Adrenal gland (tissue), 12 donors: ENCODE results near the gene PXDN. TPM values are rescaled to one million over a fixed set of nuclear protein-coding genes. Genes with fewer than 3 reads are reported as not detected.

Experiments
- DNase-seq, 7 donors: peaks; one replicate each; pipeline ENCODE4 v3.0.0-alpha.2; 2019 to 2020
- H3K27ac ChIP-seq, 5 donors: fragments of 200-600 bp; sonication (generic) in 4 of 5; 1 replicate in 3 of 5; 2 replicates in 2 of 5; pipeline versions ENCODE4 v1.5.1 to v1.8.0; 2016 to 2020; ENCODE audit warnings: mild to moderate bottlenecking in 1 of 5
- H3K27me3 ChIP-seq: fragments of 200-600 bp; 2 replicates; pipeline ENCODE4 v1.8.0; 2021
- H3K36me3 ChIP-seq, 2 donors: fragments of 200-600 bp; replicated peaks in 1 of 2; 1 replicate in 1 of 2; 2 replicates in 1 of 2; pipeline versions ENCODE4 v1.5.1 to v1.8.0; 2018 to 2022
- H3K4me1 ChIP-seq, 2 donors: fragments of 200-600 bp; replicated peaks in 1 of 2; 1 replicate in 1 of 2; 2 replicates in 1 of 2; pipeline versions ENCODE4 v1.5.1 to v1.8.0; 2018 to 2021
- H3K4me3 ChIP-seq, 4 donors: fragments of 200-600 bp; sonication (generic) in 3 of 4; one replicate each; pipeline ENCODE4 v1.5.1; 2016 to 2018
- H3K9me3 ChIP-seq, 3 donors: fragments of 200-600 bp; sonication (generic) in 1 of 3; replicated peaks in 1 of 3; 1 replicate in 2 of 3; 2 replicates in 1 of 3; pipeline versions ENCODE4 v1.5.1 to v1.8.0; 2016 to 2021
- CTCF ChIP-seq, 6 experiments: fragments of 450-650 bp in 4 of 6; fragments of 200-600 bp in 2 of 6; sonication (generic) in 1 of 6; IDR thresholded peaks; 1 replicate in 5 of 6; 2 replicates in 1 of 6; pipeline versions ENCODE4 v1.5.1 to v1.8.0; 2016 to 2021; ENCODE audit warnings: antibody characterized with exemption in 6 of 6, mild to moderate bottlenecking in 2 of 6, moderate library complexity in 1 of 6
- POLR2A ChIP-seq, 2 donors: fragments of 450-650 bp; IDR thresholded peaks; one replicate each; pipeline ENCODE4 v1.6.1; 2017; ENCODE audit warnings: antibody characterized with exemption in 2 of 2, mild to moderate bottlenecking in 2 of 2, moderate library complexity in 1 of 2
- WGBS, 4 donors: extraction: QIAGEN DNeasy Blood & Tissue Kit in 2 of 4; methylation state at CpG; one replicate each; pipeline versions ENCODE4 v1.1.5 to v1.1.7; 2013 to 2017; 5-methylcytosine and 5-hydroxymethylcytosine counted together
- intact Hi-C, 2 donors: fragments of 100-400 bp; cut with DNase I; formaldehyde crosslinking; loops; one replicate each; pipeline versions ENCODE4 v1.14.1 to v1.15.0; 2022 to 2023
- polyA plus RNA-seq, 3 donors: library from polyadenylated mRNA; stranded (reverse); fragments of 200-250 nt in 2 of 3; fragments of 350-450 nt in 1 of 3; fragmentation: Illumina TruSeq in 1 of 3; extraction: RNeasy Lipid Tissue Mini Kit (QIAGEN cat#74804) in 1 of 3; gene quantifications; one replicate each; pipeline ENCODE4 v1.2.3, GENCODE V29; 2013 to 2014
- total RNA-seq, 9 donors: library from RNA; depleted of rRNA in 4 of 9; stranded (reverse); fragments of >200 nt in 4 of 9; fragments of 120-200 nt in 1 of 9; fragmentation: NEBNext Ultra II Directional in 1 of 9; extraction: Animal tissue kit (Norgen Biotek cat#: 25700) in 1 of 9; gene quantifications; one replicate each; pipeline versions ENCODE4 v1.1.0 to v1.2.4, GENCODE V29; 2013 to 2023
- donor health status: healthy with polysubstance abuse.
- donor health status: Bipolar disorder and iron deficiency.
- donor health status: DM: yes; HTN: yes; CAD: no.
- donor health status: DM: no; HTN: no; CAD: no.
- donor health status: DM: no; HTN: no; CAD: no.
- donor health status: DM: yes; HTN: yes; CAD: no.

PXDN gene
- total and polyA plus RNA-seq, 12 donors = 8.5 to 39.5 (median 22.1) TPM

GRCh38 chr2:1590596-1591460 lies 153.5 kb downstream of the PXDN start:
- TF ChIP-seq CTCF (IDR thresholded peaks at IDR 0.05) (no peak), POLR2A (IDR thresholded peaks at IDR 0.05) (no peak)
- peaks cover 0 to 9% of the 10 kb centered on the region in 2 donors for H3K4me1 ChIP-seq
- H3K36me3 ChIP-seq = no peaks in the 10 kb centered on the region
- H3K27me3 ChIP-seq = no peaks in the 10 kb centered on the region
- peak in 2 of 7 donors; percentile 23 to 29 for DNase-seq
- no peaks in the 10 kb centered on the region for H3K9me3 ChIP-seq
- no peak overlapping the region for H3K4me3 ChIP-seq
- intact Hi-C loops = loop anchor here in 1 of 2 donors (10.0 kb wide), 1 partner anchor 154 kb away; the partner anchor contains the start of gene PXDN
- WGBS, 4 donors = 62 to 74% (median 66%) methylated on average over 17 to 18 of the region's 18 CpGs
- peak overlapping the region in 1 of 5 donors; percentile 69 for H3K27ac ChIP-seq

- Histone ChIP-seq H3K4me1 (peaks cover 0 to 8% of the 10 kb centered on the region in 2 donors), H3K36me3 (no peaks in the 10 kb centered on the region), H3K27ac (no peak overlapping the region), H3K4me3 (no peak overlapping the region), H3K9me3 (no peaks in the 10 kb centered on the region), H3K27me3 (no peaks in the 10 kb centered on the region)
- intact Hi-C loops = no loop called here
- TF ChIP-seq POLR2A (IDR thresholded peaks at IDR 0.05) = no peak
- TF ChIP-seq CTCF (IDR thresholded peaks at IDR 0.05) = no peak
- no peak for DNase-seq
- 61 to 72% (median 70%) methylated on average over 6 to 15 of the region's 15 CpGs for WGBS, 4 donors
Measured at GRCh38 chr2:1588978-1589621, 155.2 kb downstream of the PXDN start.

GRCh38 chr2:1588051-1588977 lies 156.0 kb downstream of the PXDN start:
- DNase-seq = no peak
- H3K27me3 ChIP-seq = no peaks in the 10 kb centered on the region
- H3K9me3 ChIP-seq = no peaks in the 10 kb centered on the region
- H3K4me3 ChIP-seq = no peak overlapping the region
- no peak for TF ChIP-seq CTCF (IDR thresholded peaks at IDR 0.05)
- TF ChIP-seq POLR2A (IDR thresholded peaks at IDR 0.05) = no peak
- H3K27ac ChIP-seq = no peak overlapping the region
- H3K36me3 ChIP-seq = no peaks in the 10 kb centered on the region
- intact Hi-C loops = no loop called here
- WGBS, 4 donors = 74 to 79% (median 78%) methylated on average over 18 to 27 of the region's 27 CpGs
- no peaks in the 10 kb centered on the region for H3K4me1 ChIP-seq
